ENCODE data around the gene RNF157. TPM values are rescaled to one million over a fixed set of nuclear protein-coding genes. Genes with fewer than 3 reads are reported as not detected.
A peak's percentile ranks its signal among the peaks of the same experiment; 100 is the strongest.

RNF157 gene
- total RNA-seq, 1 donor from 2014 or later: 54.0 TPM

DNA sequence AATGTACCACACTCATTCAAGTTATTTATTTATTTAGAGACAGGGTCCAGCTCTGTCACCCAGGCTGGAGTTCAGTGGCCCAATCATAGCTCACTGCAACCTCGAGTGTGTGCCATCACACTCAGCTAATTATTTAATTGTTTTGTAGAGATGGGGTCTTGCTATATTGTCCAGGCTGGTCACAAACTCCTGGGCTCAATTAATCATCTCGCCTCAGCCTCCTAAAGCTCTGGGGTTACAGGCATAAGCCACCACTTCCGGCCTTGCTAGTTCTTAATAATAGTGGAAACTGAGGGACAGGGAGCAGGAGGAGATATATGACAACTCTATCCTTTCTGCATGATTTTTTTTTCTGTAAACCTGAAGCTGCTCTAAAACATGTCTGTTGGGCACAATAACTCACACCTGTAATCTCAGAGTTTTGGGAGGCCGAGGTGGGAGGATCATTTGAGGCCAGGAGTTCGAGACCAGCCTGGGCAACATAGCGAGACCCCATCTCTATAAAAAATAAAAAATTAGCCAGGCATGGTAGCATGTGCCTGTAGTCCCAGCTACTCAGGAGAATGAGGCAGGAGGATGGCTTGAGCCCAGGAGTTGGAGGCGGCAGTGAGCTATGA, 125.0 kb downstream of the RNF157 start:
- Mint-ChIP-seq H3K4me3 (no peak overlapping the region), H3K36me3 (ENCODE audit: low read depth) (no peaks in the 10 kb centered on the region), H3K27me3 (ENCODE audit: low read depth) (peaks cover 9% of the 10 kb centered on the region), H3K27ac (ENCODE audit: unreplicated experiment) (no peak overlapping the region), H3K4me1 (no peaks in the 10 kb centered on the region), H3K9me3 (no peaks in the 10 kb centered on the region)
- DNase-seq (ENCODE audit: low read depth, low spot score): no peak
- TF ChIP-seq, protein P1, sequence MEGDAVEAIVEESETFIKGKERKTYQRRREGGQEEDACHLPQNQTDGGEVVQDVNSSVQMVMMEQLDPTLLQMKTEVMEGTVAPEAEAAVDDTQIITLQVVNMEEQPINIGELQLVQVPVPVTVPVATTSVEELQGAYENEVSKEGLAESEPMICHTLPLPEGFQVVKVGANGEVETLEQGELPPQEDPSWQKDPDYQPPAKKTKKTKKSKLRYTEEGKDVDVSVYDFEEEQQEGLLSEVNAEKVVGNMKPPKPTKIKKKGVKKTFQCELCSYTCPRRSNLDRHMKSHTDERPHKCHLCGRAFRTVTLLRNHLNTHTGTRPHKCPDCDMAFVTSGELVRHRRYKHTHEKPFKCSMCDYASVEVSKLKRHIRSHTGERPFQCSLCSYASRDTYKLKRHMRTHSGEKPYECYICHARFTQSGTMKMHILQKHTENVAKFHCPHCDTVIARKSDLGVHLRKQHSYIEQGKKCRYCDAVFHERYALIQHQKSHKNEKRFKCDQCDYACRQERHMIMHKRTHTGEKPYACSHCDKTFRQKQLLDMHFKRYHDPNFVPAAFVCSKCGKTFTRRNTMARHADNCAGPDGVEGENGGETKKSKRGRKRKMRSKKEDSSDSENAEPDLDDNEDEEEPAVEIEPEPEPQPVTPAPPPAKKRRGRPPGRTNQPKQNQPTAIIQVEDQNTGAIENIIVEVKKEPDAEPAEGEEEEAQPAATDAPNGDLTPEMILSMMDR (conservative IDR thresholded peaks at IDR 0.05): no peak

DNA sequence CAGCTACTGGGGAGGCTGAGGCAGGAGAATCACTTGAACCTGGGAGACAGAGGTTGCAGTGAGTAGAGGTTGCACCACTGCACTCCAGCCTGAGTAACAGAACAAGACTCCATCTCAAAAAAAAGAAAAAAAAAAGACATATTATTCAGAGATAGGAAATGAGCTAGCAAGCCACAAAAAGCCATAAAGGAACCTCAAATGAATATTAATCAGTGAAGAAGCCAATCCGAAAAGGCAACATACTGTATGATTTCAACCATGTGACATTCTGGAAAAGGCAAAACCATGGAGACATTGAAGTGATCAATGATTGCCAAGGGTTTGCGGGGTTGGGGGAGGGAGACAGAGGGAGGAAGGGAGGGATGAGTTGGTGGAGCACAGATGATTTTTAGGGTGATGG, 128.3 kb downstream of the RNF157 start:
- no peaks in the 10 kb centered on the region for H3K36me3 Mint-ChIP-seq (ENCODE audit: low read depth)
- H3K4me3 Mint-ChIP-seq: no peak overlapping the region
- TF ChIP-seq, protein P1 (conservative IDR thresholded peaks at IDR 0.05): no peak
- H3K9me3 Mint-ChIP-seq: no peaks in the 10 kb centered on the region
- no peak for DNase-seq (ENCODE audit: low read depth, low spot score)
- H3K27ac Mint-ChIP-seq (ENCODE audit: unreplicated experiment): no peak overlapping the region
- no peaks in the 10 kb centered on the region for H3K4me1 Mint-ChIP-seq
- peaks cover 9% of the 10 kb centered on the region for H3K27me3 Mint-ChIP-seq (ENCODE audit: low read depth)

DNA sequence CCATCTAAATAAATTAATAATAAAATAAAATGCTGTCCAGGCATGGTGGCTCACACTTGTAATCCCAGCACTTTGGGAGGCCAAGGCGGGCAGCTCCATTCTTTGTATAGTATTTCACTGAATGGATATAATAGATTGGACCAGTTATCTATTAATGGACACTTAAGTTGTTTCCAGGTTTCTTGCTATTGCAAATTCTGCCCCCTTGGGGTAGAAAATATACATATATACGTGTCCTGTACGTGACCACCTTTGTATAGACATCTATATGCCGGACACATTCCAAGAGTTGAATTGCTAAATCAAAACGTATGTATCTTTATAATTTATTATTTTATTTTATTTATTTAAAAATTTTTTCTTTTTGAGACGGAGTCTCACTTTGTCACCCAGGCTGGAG, 132.8 kb downstream of the RNF157 start:
- H3K4me1 Mint-ChIP-seq: peaks cover 11% of the 10 kb centered on the region
- DNase-seq (ENCODE audit: low read depth, low spot score): no peak
- TF ChIP-seq, protein P1 (conservative IDR thresholded peaks at IDR 0.05): peak; percentile 52
- H3K36me3 Mint-ChIP-seq (ENCODE audit: low read depth): no peaks in the 10 kb centered on the region
- no peak overlapping the region for H3K27ac Mint-ChIP-seq (ENCODE audit: unreplicated experiment)
- peaks cover 4% of the 10 kb centered on the region for H3K27me3 Mint-ChIP-seq (ENCODE audit: low read depth)
- H3K4me3 Mint-ChIP-seq: no peak overlapping the region
- H3K9me3 Mint-ChIP-seq: no peaks in the 10 kb centered on the region

DNA sequence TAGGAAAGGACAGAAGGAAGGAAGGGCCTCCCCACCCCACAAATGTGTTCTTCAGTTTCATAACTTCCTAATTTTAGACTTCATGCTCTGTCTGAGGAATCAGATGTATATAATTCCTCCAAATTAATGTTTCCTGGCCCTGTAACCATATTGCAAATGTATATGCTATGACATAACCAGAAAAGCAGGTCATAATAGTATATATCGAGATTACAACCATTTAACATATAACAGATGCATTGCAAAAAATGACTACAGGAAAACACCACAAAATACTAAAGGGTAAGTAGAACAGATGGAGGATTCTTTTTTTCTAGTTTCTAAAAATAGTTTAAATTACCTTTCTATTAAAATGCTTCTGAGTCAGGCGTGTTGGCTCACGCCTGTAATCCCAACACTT, 133.6 kb downstream of the RNF157 start:
- H3K27me3 Mint-ChIP-seq (ENCODE audit: low read depth): no peaks in the 10 kb centered on the region
- H3K9me3 Mint-ChIP-seq: no peaks in the 10 kb centered on the region
- no peak for DNase-seq (ENCODE audit: low read depth, low spot score)
- TF ChIP-seq, protein P1 (conservative IDR thresholded peaks at IDR 0.05): no peak
- H3K36me3 Mint-ChIP-seq (ENCODE audit: low read depth): no peaks in the 10 kb centered on the region
- no peak overlapping the region for H3K4me3 Mint-ChIP-seq
- H3K4me1 Mint-ChIP-seq: peaks cover 16% of the 10 kb centered on the region
- H3K27ac Mint-ChIP-seq (ENCODE audit: unreplicated experiment): no peak overlapping the region

DNA sequence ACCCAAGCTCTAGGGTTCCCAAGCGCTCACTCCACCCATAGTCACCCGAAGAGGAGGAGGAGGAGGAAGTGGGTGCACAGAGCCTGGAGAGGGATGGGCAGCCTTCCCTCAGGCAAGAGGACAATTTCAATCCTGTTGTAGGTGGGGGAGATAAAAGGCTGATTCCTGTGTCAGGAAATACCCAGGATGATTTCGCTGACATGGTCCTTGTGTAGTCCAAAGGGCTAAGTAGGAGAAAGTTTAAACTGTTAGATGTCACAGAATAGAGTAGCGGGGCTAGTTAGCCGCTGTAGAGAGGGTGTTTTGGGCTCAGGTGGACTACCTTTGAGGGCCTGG, 135.4 kb downstream of the RNF157 start:
- H3K27ac Mint-ChIP-seq (ENCODE audit: unreplicated experiment): no peak overlapping the region
- H3K4me3 Mint-ChIP-seq: peak overlapping the region; percentile 70
- TF ChIP-seq, protein P1 (conservative IDR thresholded peaks at IDR 0.05): no peak
- H3K4me1 Mint-ChIP-seq: peaks cover 17% of the 10 kb centered on the region
- H3K9me3 Mint-ChIP-seq: no peaks in the 10 kb centered on the region
- no peaks in the 10 kb centered on the region for H3K27me3 Mint-ChIP-seq (ENCODE audit: low read depth)
- peaks cover 7% of the 10 kb centered on the region for H3K36me3 Mint-ChIP-seq (ENCODE audit: low read depth)
- DNase-seq (ENCODE audit: low read depth, low spot score): no peak
